Esophagus squamous epithelium (tissue), 4 donors: ENCODE measurements around the gene PCDHGA1.

Source experiments
- POLR2A ChIP-seq, 4 donors: fragments of 450-650 bp; IDR thresholded peaks; one replicate each; pipeline ENCODE4 v1.6.1; 2017; ENCODE audit warnings: antibody characterized with exemption in 4 of 4, mild to moderate bottlenecking in 4 of 4, moderate library complexity in 3 of 4
- TF ChIP-seq, protein P1 (sequence below), 6 experiments: fragments of 450-650 bp in 4 of 6; fragments of 200-600 bp in 2 of 6; sonication (generic) in 2 of 6; IDR thresholded peaks; one replicate each; pipeline ENCODE4 v1.5.1; 2016 to 2019; ENCODE audit warnings: antibody characterized with exemption in 6 of 6, mild to moderate bottlenecking in 4 of 6, moderate library complexity in 4 of 6

DNA sequence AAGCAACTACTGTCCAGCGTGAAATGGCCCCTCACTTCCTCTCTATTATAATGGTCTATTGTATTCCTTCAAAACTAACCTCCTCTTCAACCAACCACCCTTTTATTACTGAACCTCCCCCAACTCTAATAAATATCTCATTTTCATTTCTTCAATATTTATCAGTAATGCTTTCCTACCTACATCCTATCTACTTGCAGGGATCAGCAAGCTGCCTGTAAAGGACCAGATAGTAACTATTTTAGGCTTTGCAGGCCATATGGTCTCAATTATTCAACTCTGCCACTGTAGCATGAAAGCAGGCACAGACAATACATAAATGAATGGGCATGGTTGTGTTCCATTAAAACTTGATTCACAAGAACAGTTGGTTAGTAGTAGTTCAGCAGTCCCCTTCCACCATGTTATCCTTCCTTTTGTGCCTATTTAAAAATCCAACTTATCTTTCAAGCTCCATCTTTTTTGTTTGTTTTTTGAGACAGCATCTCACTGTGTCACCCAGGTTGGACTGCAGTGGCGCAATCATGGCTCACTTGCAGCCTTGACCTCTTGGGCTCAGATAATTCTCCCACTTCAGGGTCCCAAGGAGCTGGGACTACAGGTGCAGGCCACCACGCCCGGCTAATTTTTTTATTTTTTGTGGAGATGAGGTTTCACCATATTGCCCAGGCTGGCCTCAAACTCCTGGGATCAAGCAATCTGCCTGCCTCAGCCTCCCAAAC, 204.3 kb downstream of the PCDHGA1 start:
- TF ChIP-seq POLR2A (IDR thresholded peaks at IDR 0.05), result no peak
- TF ChIP-seq, protein P1, sequence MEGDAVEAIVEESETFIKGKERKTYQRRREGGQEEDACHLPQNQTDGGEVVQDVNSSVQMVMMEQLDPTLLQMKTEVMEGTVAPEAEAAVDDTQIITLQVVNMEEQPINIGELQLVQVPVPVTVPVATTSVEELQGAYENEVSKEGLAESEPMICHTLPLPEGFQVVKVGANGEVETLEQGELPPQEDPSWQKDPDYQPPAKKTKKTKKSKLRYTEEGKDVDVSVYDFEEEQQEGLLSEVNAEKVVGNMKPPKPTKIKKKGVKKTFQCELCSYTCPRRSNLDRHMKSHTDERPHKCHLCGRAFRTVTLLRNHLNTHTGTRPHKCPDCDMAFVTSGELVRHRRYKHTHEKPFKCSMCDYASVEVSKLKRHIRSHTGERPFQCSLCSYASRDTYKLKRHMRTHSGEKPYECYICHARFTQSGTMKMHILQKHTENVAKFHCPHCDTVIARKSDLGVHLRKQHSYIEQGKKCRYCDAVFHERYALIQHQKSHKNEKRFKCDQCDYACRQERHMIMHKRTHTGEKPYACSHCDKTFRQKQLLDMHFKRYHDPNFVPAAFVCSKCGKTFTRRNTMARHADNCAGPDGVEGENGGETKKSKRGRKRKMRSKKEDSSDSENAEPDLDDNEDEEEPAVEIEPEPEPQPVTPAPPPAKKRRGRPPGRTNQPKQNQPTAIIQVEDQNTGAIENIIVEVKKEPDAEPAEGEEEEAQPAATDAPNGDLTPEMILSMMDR (IDR thresholded peaks at IDR 0.05), result no peak
